CD4-positive, alpha-beta T cell (primary cell): Measurements from ENCODE around the gene HDAC4. TPM values are rescaled to one million over a fixed set of nuclear protein-coding genes. Genes with fewer than 3 reads are reported as not detected.
A peak's percentile ranks its signal among the peaks of the same experiment; 100 is the strongest.

Source experiments
- ATAC-seq: fragments of 200-7000 bp; cut with Tn5 transposase; one replicate; pipeline ENCODE4 v1.10.0; 2022; ENCODE audit warnings: mild to moderate bottlenecking; ENCODE audit not compliant: poor library complexity
- CTCF ChIA-PET: fragments of 350-600 bp; sonication (Branson Sonifier 250); formaldehyde crosslinking; loops from one replicate; lab custom pipeline; 2021; ENCODE audit warnings: antibody characterized with exemption, inconsistent platforms; lab: Charles Lee
- POLR2A ChIA-PET: fragments of 350-600 bp; sonication (Branson Sonifier 250); formaldehyde crosslinking; loops from one replicate; lab custom pipeline; 2021; ENCODE audit warnings: antibody characterized with exemption, inconsistent platforms; lab: Charles Lee
- DNase-seq, 14 experiments: peaks; one replicate each; pipeline ENCODE4 v3.0.0-alpha.2; 2013 to 2020; ENCODE audit warnings: mixed read lengths in 2 of 14
- H3K27ac ChIP-seq, 2 donors: one replicate each; pipeline versions ENCODE4 v1.5.1 to v1.7.0; 2013; ENCODE audit warnings: low read length in 2 of 2, low read depth in 1 of 2, mild to moderate bottlenecking in 1 of 2
- H3K27me3 ChIP-seq, 2 experiments: 1 replicate in 1 of 2; 2 replicates in 1 of 2; pipeline versions ENCODE4 v1.6.1 to v1.7.0; 2013; ENCODE audit warnings: low read length in 2 of 2, control low read depth in 1 of 2, mild to moderate bottlenecking in 1 of 2, moderate library complexity in 1 of 2; ENCODE audit not compliant: insufficient read depth in 2 of 2, control insufficient read depth in 1 of 2
- H3K36me3 ChIP-seq: one replicate; pipeline ENCODE4 v1.6.1; 2013; ENCODE audit warnings: low read length, control low read depth; ENCODE audit not compliant: insufficient read depth
- H3K4me1 ChIP-seq: one replicate; pipeline ENCODE4 v1.6.1; 2013; ENCODE audit warnings: low read length, control low read depth; ENCODE audit not compliant: insufficient read depth
- H3K4me3 ChIP-seq: one replicate; pipeline ENCODE4 v1.5.1; 2013; ENCODE audit warnings: mild to moderate bottlenecking, low read length, moderate library complexity
- H3K9me3 ChIP-seq, 2 experiments: 1 replicate in 1 of 2; 2 replicates in 1 of 2; pipeline versions ENCODE4 v1.6.1 to v1.7.0; 2013; ENCODE audit warnings: low read length in 2 of 2, mild to moderate bottlenecking in 2 of 2, control low read depth in 1 of 2, moderate library complexity in 1 of 2; ENCODE audit not compliant: control insufficient read depth in 1 of 2, insufficient read depth in 1 of 2
- H3K27ac Mint-ChIP-seq: one replicate; pipeline ENCODE4 v1.8.0; 2020; ENCODE audit warnings: mixed read lengths
- H3K27me3 Mint-ChIP-seq: one replicate; pipeline ENCODE4 v1.8.0; 2021; ENCODE audit warnings: mixed read lengths
- H3K36me3 Mint-ChIP-seq: one replicate; pipeline ENCODE4 v1.8.0; 2021; ENCODE audit warnings: low read depth, mixed read lengths
- H3K4me1 Mint-ChIP-seq: one replicate; pipeline ENCODE4 v1.8.0; 2021; ENCODE audit warnings: low read depth, mixed read lengths
- H3K4me3 Mint-ChIP-seq: one replicate; pipeline ENCODE4 v1.8.0; 2020; ENCODE audit warnings: mild to moderate bottlenecking, mixed read lengths
- H3K9me3 Mint-ChIP-seq: one replicate; pipeline ENCODE4 v1.8.0; 2020; ENCODE audit warnings: mixed read lengths
- intact Hi-C, 2 experiments: fragments of 100-400 bp; cut with DNase I in 1 of 2; cut with micrococcal nuclease in 1 of 2; formaldehyde crosslinking; loops; one replicate each; pipeline versions ENCODE4 v1.15.1 to v1.9.0; 2023 to 2025; cut with DNase I, micrococcal nuclease
- total RNA-seq, 174 experiments: library from RNA in 2 of 174; stranded (reverse) in 2 of 174; gene quantifications; one replicate each; pipeline ENCODE4 v1.2.3 and lab custom pipeline; 2021 to 2026
- TF ChIP-seq, protein P1 (sequence below): fragments of 200-600 bp; IDR thresholded peaks from one replicate; pipeline ENCODE4 v1.8.0; 2022; ENCODE audit warnings: antibody characterized with exemption, mild to moderate bottlenecking

HDAC4 gene
- total RNA-seq, 2 experiments from 2014 or later = 45.3 to 49.2 TPM

DNA sequence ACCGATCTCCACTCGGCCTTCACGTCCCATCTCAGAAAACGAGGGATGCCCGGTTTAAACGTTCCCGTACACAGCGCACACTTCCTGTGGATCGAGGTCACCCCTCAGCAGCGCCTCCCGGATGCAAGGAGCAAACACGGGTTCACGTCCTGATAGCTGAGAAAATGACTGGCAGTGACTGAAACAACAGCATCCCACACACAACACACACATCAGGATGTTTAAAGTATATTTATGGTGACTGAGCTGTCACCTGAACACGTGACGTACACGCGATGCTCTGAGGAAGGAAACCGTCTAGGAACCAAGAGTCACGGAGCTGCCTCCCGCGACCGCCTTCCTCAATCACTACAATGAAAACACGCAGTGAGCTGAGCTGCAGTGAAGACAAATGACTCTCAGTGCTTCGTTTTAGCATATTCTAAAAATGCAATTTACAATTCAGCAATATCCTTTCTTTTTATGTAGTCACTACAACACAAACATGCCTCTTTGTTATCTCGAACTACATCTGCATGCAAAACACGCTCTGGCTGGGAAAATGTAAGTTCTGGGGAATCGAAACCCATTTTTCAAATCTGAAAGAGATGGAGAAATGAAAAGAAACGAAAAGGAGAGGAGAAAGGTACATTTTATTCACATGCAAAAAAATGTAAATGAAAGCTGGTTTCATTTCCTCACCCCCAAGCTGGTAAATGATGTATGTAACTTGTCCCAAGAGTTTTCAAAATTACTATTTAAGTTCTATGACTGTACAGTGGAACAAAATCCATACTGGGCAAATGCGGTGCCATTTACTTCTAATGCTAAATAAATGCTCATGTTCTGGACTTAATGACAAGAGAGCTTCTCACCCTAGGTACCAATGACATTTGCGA, 19.8 kb downstream of the HDAC4 start:
- DNase-seq = peak; percentile 56 to 89 (median 70)
- H3K9me3 Mint-ChIP-seq = no peaks in the 10 kb centered on the region
- Histone ChIP-seq H3K4me1 (peaks cover 17% of the 10 kb centered on the region), H3K4me3 (peak overlapping the region; percentile 51), H3K27ac (peak overlapping the region; percentile 61 to 65), H3K9me3 (no peaks in the 10 kb centered on the region), H3K36me3 (peaks cover 2% of the 10 kb centered on the region), H3K27me3 (no peaks in the 10 kb centered on the region)
- ChIA-PET POLR2A (interaction anchor here (0.6 to 2.5 kb wide), 21 partner anchors 8 to 1940 kb away, joined by 3 to 40 read pairs (median 7); partner anchors contain the start of genes HDAC4 and NDUFA10), CTCF (interaction anchor here (1.0 to 3.0 kb wide), 6 partner anchors 11 to 114 kb away, joined by 4 to 19 read pairs (median 10); no protein-coding TSS in a partner anchor)
- TF ChIP-seq, protein P1, sequence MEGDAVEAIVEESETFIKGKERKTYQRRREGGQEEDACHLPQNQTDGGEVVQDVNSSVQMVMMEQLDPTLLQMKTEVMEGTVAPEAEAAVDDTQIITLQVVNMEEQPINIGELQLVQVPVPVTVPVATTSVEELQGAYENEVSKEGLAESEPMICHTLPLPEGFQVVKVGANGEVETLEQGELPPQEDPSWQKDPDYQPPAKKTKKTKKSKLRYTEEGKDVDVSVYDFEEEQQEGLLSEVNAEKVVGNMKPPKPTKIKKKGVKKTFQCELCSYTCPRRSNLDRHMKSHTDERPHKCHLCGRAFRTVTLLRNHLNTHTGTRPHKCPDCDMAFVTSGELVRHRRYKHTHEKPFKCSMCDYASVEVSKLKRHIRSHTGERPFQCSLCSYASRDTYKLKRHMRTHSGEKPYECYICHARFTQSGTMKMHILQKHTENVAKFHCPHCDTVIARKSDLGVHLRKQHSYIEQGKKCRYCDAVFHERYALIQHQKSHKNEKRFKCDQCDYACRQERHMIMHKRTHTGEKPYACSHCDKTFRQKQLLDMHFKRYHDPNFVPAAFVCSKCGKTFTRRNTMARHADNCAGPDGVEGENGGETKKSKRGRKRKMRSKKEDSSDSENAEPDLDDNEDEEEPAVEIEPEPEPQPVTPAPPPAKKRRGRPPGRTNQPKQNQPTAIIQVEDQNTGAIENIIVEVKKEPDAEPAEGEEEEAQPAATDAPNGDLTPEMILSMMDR = no peak
- peak overlapping the region; percentile 92 for H3K27ac Mint-ChIP-seq
- intact Hi-C loops = loop anchor here (1.0 to 5.0 kb wide), 7 partner anchors 12 to 114 kb away; partner anchors contain the start of gene HDAC4 (in 1 of the 2)
- H3K36me3 Mint-ChIP-seq = peaks cover 8% of the 10 kb centered on the region
- H3K4me1 Mint-ChIP-seq = peaks cover 23% of the 10 kb centered on the region
- no peaks in the 10 kb centered on the region for H3K27me3 Mint-ChIP-seq
- peak overlapping the region; percentile 86 for H3K4me3 Mint-ChIP-seq
- ATAC-seq = peak; percentile 93

DNA sequence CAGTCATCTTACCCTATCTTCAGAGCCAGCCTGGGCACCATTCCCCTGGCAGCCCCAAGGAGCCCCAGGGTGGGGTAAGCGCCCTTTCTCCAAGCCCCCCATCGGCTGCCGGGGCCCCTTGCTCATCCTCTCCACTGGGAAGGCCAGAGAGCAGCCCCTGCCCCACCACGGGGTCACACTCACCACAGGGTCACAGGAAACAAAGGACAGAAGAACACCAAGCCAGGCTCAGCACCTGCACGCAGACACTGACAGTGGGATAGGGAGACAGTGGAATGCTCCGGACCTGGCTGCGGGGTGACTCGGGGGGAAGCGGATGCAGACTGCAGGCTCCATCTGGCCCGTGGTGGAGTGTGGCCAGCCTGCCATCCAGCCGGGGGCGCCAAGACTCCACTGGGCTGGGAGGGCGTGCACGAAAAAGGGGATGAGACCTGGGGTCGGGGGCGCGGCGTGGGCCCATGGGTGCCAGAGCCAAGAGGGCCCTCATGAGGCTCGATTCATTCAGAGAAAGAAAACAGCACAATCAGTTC, 21.1 kb downstream of the HDAC4 start:
- ATAC-seq (no peak), DNase-seq (peak in 2 of 14 experiments; percentile 32 to 33)
- peaks cover 3% of the 10 kb centered on the region for H3K36me3 Mint-ChIP-seq
- no peak overlapping the region for H3K27ac ChIP-seq
- intact Hi-C loops = loop anchor here (1.0 to 5.0 kb wide), 4 partner anchors 15 to 112 kb away; no protein-coding TSS in a partner anchor
- no peaks in the 10 kb centered on the region for H3K27me3 Mint-ChIP-seq
- ChIA-PET CTCF (interaction anchor here (2.2 to 3.0 kb wide), 3 partner anchors 10 to 112 kb away, joined by 12 to 19 read pairs (median 16); no protein-coding TSS in a partner anchor), POLR2A (interaction anchor here (1.0 to 2.5 kb wide), 9 partner anchors 10 to 163 kb away, joined by 3 to 40 read pairs (median 11); partner anchors contain the start of gene HDAC4)
- H3K27ac Mint-ChIP-seq = peak overlapping the region; percentile 92
- H3K4me1 ChIP-seq = peaks cover 17% of the 10 kb centered on the region
- no peak overlapping the region for H3K4me3 ChIP-seq
- H3K4me1 Mint-ChIP-seq = peaks cover 23% of the 10 kb centered on the region
- no peaks in the 10 kb centered on the region for H3K9me3 ChIP-seq
- no peaks in the 10 kb centered on the region for H3K9me3 Mint-ChIP-seq
- TF ChIP-seq, protein P1 = no peak
- H3K27me3 ChIP-seq = no peaks in the 10 kb centered on the region
- H3K4me3 Mint-ChIP-seq = no peak overlapping the region
- H3K36me3 ChIP-seq = peaks cover 2% of the 10 kb centered on the region

DNA sequence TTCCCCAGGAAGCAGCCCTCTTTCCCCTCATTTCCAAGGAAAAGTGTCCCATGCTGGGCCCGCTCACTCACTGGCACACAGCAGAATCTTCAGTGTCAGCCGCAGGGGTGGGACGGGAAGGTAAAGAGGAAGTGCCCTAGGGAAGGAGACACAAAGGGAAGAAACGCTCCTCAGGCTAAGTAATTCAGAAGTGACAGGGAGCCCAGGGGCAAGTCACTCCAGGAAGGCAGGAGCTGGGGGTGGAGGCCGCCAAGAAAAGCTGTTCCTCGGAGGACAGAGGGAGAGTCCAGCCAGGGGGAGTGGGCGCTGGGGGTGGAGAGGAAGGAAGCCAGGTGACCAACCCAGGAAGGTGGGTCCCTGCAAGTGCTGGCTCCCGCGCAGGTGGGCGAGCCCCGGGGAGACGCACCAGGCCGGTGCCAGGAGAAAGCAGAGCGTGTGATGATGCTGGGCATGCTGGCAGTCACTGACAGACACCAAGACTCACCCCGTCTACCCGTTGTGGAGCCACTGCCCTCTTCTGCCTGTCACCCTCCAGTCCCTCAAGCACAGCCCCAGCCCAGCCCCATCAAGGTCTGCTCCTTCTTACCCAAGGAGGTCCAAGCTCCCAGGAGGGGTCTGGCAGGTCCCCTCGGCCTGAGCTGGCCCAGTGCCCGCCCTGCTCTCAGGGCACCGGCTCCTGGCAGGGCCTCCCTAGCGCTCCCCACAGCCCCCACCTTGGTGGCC, 21.7 kb downstream of the HDAC4 start:
- ATAC-seq = no peak
- H3K27me3 Mint-ChIP-seq = no peaks in the 10 kb centered on the region
- DNase-seq = peak in 2 of 14 experiments; percentile 31 to 32
- H3K36me3 Mint-ChIP-seq = peaks cover 3% of the 10 kb centered on the region
- no peaks in the 10 kb centered on the region for H3K9me3 Mint-ChIP-seq
- ChIA-PET CTCF (interaction anchor here (2.6 kb wide), 1 partner anchor 112 kb away, joined by 19 read pairs; no protein-coding TSS in a partner anchor), POLR2A (interaction anchor here (1.3 to 1.7 kb wide), 2 partner anchors 9 to 163 kb away, joined by 4 read pairs; no protein-coding TSS in a partner anchor)
- peaks cover 23% of the 10 kb centered on the region for H3K4me1 Mint-ChIP-seq
- Histone ChIP-seq H3K36me3 (peaks cover 2% of the 10 kb centered on the region), H3K27me3 (no peaks in the 10 kb centered on the region), H3K9me3 (no peaks in the 10 kb centered on the region), H3K4me3 (no peak overlapping the region), H3K27ac (no peak overlapping the region), H3K4me1 (peaks cover 17% of the 10 kb centered on the region)
- peak overlapping the region; percentile 92 for H3K27ac Mint-ChIP-seq
- intact Hi-C loops = no loop called here
- H3K4me3 Mint-ChIP-seq = no peak overlapping the region
- TF ChIP-seq, protein P1 = no peak
